ENCODE measurements around the gene ETNPPL. TPM values are rescaled to one million over a fixed set of nuclear protein-coding genes. Genes with fewer than 3 reads are reported as not detected.

Gene ETNPPL
- total RNA-seq = 10 to 100 TPM in 1 of 8 experiments, 1 to 10 TPM in 1, under 1 TPM in 3, not detected in 3; 0.16 to 53.0 (median 0.62) TPM

DNA sequence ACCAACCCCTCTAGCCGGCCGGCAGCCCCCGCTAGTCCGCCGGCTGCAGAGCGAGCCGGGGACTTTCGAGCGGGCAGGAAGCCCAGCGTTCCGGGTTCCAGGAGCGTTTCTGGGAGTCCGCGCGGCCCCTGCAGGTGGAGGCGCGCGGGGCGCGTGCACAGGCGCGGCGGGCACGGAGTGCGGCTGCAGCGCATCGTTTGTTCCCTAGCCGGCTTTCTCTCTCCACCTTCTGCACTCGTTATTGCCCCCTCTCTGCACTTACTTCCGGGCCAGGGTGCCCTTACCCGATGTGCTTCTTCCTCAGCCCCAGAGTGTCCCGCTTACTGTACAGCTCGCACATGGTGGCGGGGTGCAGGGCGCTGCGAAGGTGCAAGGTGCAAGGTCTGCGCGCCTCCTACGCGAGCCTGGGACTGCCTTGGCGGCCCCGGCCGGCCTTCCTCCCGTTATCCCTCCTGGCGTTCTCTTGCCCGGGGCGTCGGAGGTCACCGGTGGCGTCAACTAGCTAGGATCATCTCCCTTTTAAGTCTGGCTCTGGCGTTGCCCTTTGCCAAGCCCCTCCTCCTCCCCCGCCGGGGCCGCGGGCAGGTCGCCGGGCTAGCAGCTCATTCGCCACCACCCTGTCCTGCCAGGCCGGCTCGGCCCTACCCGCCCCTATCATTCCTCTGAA, at the start of gene ETNPPL:
Gene ETNPPL, minus strand, starts transcription at position 495 of the 667 bp plus-strand sequence. Its CDS starts 155 bp downstream, at position 340.
- WGBS, 10 experiments = 0 to 40% (median 4%) methylated on average over 2 to 13 of the region's 61 CpGs; no CpG with 5 or more reads in 3 of the 10 experiments
- ATAC-seq (replicated peaks in 6 of 8) = peak; percentile 83 to 92 (median 88)
- Histone ChIP-seq H3K4me1 (replicated peaks in 1 of 2) (no peaks in the 10 kb centered on the region), H3K4me3 (peak within 1 kb of the TSS; percentile 37 to 48 (median 39)), H3K27ac (no peak within 1 kb of the TSS)
- in situ Hi-C loops (cut with MboI; ENCODE audit: low pct_unique_long_range_greater_than_20kb in 2 of 9, low sequenced_read_pairs in 9 of 9, unreplicated experiment in 9 of 9) = no loop called here

DNA sequence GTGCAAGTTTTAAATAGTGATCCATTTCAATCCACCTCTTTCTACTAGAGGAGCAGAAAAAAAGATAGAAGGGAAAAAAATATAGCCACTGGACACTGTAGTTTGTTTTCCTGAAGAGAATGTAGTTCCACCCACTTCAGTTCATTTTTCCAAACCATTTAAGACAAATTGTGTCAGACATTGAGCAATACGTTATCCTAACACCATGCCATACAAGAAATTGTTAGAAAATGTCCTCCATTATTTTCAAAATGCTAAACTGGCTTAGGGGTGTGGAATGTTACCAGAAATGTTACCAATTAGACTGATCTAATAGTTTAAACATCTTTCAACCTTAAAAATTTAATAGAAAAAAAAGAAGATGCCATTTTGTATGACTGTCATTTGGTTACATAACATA, 48.6 kb upstream of the ETNPPL start:
- in situ Hi-C loops (cut with MboI; ENCODE audit: low pct_unique_long_range_greater_than_20kb in 2 of 9, low sequenced_read_pairs in 9 of 9, unreplicated experiment in 9 of 9) = no loop called here
- no peak overlapping the region for H3K4me3 ChIP-seq
- no peak for ATAC-seq (replicated peaks in 6 of 8)
- WGBS, 10 experiments = 50 to 100% (median 89%) methylated on average over 1 of the region's 1 CpG; no CpG with 5 or more reads in 1 of the 10 experiments
- H3K27ac ChIP-seq = no peak overlapping the region
- no peaks in the 10 kb centered on the region for H3K4me1 ChIP-seq (replicated peaks in 1 of 2)

DNA sequence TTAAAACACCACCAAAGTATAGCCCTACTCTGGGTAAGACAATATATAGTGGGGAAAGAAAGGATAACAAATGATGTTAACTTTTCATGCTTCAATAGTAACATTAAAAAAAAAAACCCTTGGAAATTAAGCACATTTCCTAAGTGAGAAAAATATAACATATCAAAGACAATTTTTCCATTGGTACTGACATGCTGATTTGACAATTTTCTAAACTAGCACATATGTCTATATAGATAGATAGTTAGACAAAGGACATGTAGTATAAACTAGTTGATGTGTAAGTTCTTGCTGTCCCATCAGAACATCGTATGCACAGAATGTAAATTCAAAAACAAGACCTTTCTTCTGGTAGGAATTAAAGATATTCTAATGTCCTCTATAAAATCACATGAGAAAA, 47.2 kb upstream of the ETNPPL start:
- no peak overlapping the region for H3K4me3 ChIP-seq
- 80 to 100% (median 95%) methylated on average over 1 of the region's 1 CpG; no CpG with 5 or more reads in 2 of the 10 experiments for WGBS, 10 experiments
- H3K4me1 ChIP-seq (replicated peaks in 1 of 2) = no peaks in the 10 kb centered on the region
- ATAC-seq (replicated peaks in 6 of 8) = no peak
- no peak overlapping the region for H3K27ac ChIP-seq
- in situ Hi-C loops (cut with MboI; ENCODE audit: low pct_unique_long_range_greater_than_20kb in 2 of 9, low sequenced_read_pairs in 9 of 9, unreplicated experiment in 9 of 9) = no loop called here

- ATAC-seq (replicated peaks in 6 of 8) = peak in 2 of 8 experiments; percentile 23 to 30
- in situ Hi-C loops (cut with MboI; ENCODE audit: low pct_unique_long_range_greater_than_20kb in 2 of 9, low sequenced_read_pairs in 9 of 9, unreplicated experiment in 9 of 9) = no loop called here
- no peaks in the 10 kb centered on the region for H3K4me1 ChIP-seq (replicated peaks in 1 of 2)
- 0 to 100% (median 70%) methylated on average over 1 to 5 of the region's 5 CpGs; no CpG with 5 or more reads in 2 of the 10 experiments for WGBS, 10 experiments
- H3K4me3 ChIP-seq = no peak overlapping the region
- H3K27ac ChIP-seq = no peak overlapping the region
These were observed 41.9 kb upstream of the ETNPPL start for GRCh38 chr4:108804648-108805273.

- H3K27ac ChIP-seq = no peak overlapping the region
- H3K4me1 ChIP-seq (replicated peaks in 1 of 2) = no peaks in the 10 kb centered on the region
- in situ Hi-C loops (cut with MboI; ENCODE audit: low pct_unique_long_range_greater_than_20kb in 2 of 9, low sequenced_read_pairs in 9 of 9, unreplicated experiment in 9 of 9) = no loop called here
- ATAC-seq (replicated peaks in 6 of 8) = no peak
- no peak overlapping the region for H3K4me3 ChIP-seq
- WGBS, 10 experiments = 39 to 100% (median 93%) methylated on average over 2 to 5 of the region's 5 CpGs; no CpG with 5 or more reads in 3 of the 10 experiments
These were observed 36.5 kb upstream of the ETNPPL start for GRCh38 chr4:108799306-108799705.

DNA sequence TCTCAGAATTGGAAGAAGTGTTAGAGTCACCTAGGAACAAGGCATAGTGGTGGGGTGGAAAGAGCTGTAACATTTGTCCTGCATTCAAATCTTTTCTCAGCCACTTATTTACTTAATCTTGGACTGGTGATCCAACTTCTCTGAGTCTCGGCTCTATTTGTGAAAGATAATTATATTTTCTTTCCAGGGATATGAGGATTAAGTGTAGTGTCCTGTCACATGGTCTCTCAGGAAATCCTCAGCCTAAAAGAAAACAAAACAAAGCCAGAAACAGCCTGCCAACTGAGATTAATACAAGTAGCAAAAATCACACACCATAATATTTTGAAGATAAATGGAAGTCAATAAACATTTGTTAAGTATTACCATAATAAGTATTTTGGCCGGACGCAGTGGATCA, 33.3 kb upstream of the ETNPPL start:
- no peak for ATAC-seq (replicated peaks in 6 of 8)

GRCh38 chr4:108795733-108796132, 32.9 kb upstream of the ETNPPL start:
- no peaks in the 10 kb centered on the region for H3K4me1 ChIP-seq (replicated peaks in 1 of 2)
- H3K4me3 ChIP-seq = no peak overlapping the region
- no peak for ATAC-seq (replicated peaks in 6 of 8)
- in situ Hi-C loops (cut with MboI; ENCODE audit: low pct_unique_long_range_greater_than_20kb in 2 of 9, low sequenced_read_pairs in 9 of 9, unreplicated experiment in 9 of 9) = no loop called here
- no peak overlapping the region for H3K27ac ChIP-seq

More for the DNA sequence above, 33.3 kb upstream of the ETNPPL start:
- 22 to 100% (median 75%) methylated on average over 1 to 3 of the region's 3 CpGs; no CpG with 5 or more reads in 1 of the 10 experiments for WGBS, 10 experiments
- H3K27ac ChIP-seq = no peak overlapping the region
- in situ Hi-C loops (cut with MboI; ENCODE audit: low pct_unique_long_range_greater_than_20kb in 2 of 9, low sequenced_read_pairs in 9 of 9, unreplicated experiment in 9 of 9) = no loop called here
- no peaks in the 10 kb centered on the region for H3K4me1 ChIP-seq (replicated peaks in 1 of 2)
- no peak overlapping the region for H3K4me3 ChIP-seq

DNA sequence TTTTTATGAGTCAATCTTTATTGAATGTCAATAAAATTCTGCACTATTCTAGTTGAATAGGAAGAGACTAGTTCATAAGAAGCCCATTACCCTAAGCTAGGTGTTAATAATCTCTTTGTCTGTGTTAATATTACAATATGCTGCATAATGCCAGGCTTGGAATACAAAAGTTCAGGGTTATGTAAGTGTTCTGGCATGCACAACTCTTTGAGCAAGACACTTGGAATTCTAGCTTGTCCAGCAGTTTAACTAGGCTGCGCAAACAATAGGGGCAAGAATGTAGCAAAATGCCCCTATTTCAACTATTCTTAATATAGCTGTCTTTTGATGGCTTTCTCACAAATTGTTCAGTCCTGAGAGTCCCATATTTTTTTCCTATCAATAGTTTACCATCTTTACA, 31.3 kb upstream of the ETNPPL start:
- 17 to 100% (median 90%) methylated on average over 1 of the region's 1 CpG; no CpG with 5 or more reads in 7 of the 10 experiments for WGBS, 10 experiments
- no peak overlapping the region for H3K27ac ChIP-seq
- H3K4me3 ChIP-seq = no peak overlapping the region
- in situ Hi-C loops (cut with MboI; ENCODE audit: low pct_unique_long_range_greater_than_20kb in 2 of 9, low sequenced_read_pairs in 9 of 9, unreplicated experiment in 9 of 9) = no loop called here
- no peaks in the 10 kb centered on the region for H3K4me1 ChIP-seq (replicated peaks in 1 of 2)
- ATAC-seq (replicated peaks in 6 of 8) = peak in 1 of 8 experiments; percentile 51

DNA sequence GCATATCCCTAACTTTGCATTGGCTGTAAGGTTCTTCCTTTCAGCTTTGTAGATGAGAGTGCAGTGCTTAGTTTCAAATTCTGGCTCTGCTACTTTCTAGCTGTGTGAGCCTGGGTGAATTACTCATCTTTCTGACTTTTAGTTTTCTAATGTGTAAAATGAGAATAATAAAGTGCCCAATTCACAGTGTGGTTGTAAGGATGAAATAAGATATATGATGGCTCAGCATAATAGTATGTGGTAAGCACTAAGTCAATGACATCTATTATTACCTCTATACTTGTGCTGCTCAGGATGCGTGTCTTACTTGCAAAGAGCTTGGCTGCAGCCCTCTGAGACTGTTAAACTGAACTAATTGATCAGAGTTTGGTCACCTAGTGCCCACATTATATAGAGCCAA, 30.6 kb upstream of the ETNPPL start:
- no peak for ATAC-seq (replicated peaks in 6 of 8)
- no peak overlapping the region for H3K27ac ChIP-seq
- H3K4me3 ChIP-seq = no peak overlapping the region
- 71 to 100% (median 94%) methylated on average over 1 of the region's 1 CpG; no CpG with 5 or more reads in 2 of the 10 experiments for WGBS, 10 experiments
- in situ Hi-C loops (cut with MboI; ENCODE audit: low pct_unique_long_range_greater_than_20kb in 2 of 9, low sequenced_read_pairs in 9 of 9, unreplicated experiment in 9 of 9) = no loop called here
- no peaks in the 10 kb centered on the region for H3K4me1 ChIP-seq (replicated peaks in 1 of 2)

DNA sequence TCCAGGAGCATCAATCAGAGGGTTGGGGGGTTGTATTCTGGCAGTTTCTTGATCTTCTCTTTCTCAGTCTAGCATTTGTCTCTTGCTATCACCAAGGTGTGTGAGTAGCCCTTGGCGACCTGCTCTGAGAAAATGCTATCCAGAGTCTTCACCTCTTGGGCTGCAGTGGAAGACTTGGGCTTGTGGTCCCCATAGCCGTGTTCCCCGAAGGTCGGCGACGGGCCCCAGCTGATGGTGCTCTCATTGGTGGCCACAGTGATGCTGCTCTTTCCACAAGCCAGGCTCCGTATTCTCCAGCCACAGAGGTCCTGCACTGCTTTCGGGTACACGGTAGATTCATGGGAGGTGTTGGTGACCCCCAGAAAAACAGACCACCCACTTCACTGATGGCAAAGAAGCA, 25.9 kb upstream of the ETNPPL start:
- Histone ChIP-seq H3K4me1 (replicated peaks in 1 of 2) (no peaks in the 10 kb centered on the region), H3K4me3 (no peak overlapping the region), H3K27ac (no peak overlapping the region)
- 83 to 92% (median 88%) methylated on average over 1 to 8 of the region's 9 CpGs; no CpG with 5 or more reads in 6 of the 10 experiments for WGBS, 10 experiments
- in situ Hi-C loops (cut with MboI; ENCODE audit: low pct_unique_long_range_greater_than_20kb in 2 of 9, low sequenced_read_pairs in 9 of 9, unreplicated experiment in 9 of 9) = no loop called here
- ATAC-seq (replicated peaks in 6 of 8) = no peak

DNA sequence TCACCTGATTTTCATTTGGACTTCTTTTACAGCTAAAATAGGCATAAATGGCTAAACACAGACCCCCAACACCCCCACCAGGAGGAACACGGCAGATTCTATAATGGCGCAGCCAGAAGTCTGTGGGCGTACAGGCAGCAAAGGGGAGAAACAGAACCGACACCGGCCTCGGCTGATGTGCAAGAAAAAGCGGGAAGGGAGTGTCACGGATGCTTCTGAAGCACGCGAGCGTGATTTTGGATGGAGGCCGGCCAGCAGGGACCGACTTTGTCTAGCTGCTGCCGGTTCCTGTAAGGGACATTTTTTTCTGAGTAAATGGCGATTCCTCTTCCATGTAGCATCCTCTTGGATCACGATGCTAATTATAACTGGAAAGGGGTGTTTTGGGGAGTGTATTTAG, 24.9 kb upstream of the ETNPPL start:
- in situ Hi-C loops (cut with MboI; ENCODE audit: low pct_unique_long_range_greater_than_20kb in 2 of 9, low sequenced_read_pairs in 9 of 9, unreplicated experiment in 9 of 9) = no loop called here
- no peak for ATAC-seq (replicated peaks in 6 of 8)
- Histone ChIP-seq H3K4me1 (replicated peaks in 1 of 2) (no peaks in the 10 kb centered on the region), H3K4me3 (no peak overlapping the region), H3K27ac (no peak overlapping the region)
- WGBS, 10 experiments = 82 to 100% (median 96%) methylated on average over 2 to 15 of the region's 16 CpGs; no CpG with 5 or more reads in 1 of the 10 experiments

- H3K4me1 ChIP-seq (replicated peaks in 1 of 2) = no peaks in the 10 kb centered on the region
- in situ Hi-C loops (cut with MboI; ENCODE audit: low pct_unique_long_range_greater_than_20kb in 2 of 9, low sequenced_read_pairs in 9 of 9, unreplicated experiment in 9 of 9) = no loop called here
- H3K4me3 ChIP-seq = no peak overlapping the region
- no peak for ATAC-seq (replicated peaks in 6 of 8)
- no peak overlapping the region for H3K27ac ChIP-seq
- WGBS, 10 experiments = 40 to 100% (median 90%) methylated on average over 1 to 10 of the region's 14 CpGs; no CpG with 5 or more reads in 2 of the 10 experiments
These were observed 24.3 kb upstream of the ETNPPL start for GRCh38 chr4:108787106-108787505.

DNA sequence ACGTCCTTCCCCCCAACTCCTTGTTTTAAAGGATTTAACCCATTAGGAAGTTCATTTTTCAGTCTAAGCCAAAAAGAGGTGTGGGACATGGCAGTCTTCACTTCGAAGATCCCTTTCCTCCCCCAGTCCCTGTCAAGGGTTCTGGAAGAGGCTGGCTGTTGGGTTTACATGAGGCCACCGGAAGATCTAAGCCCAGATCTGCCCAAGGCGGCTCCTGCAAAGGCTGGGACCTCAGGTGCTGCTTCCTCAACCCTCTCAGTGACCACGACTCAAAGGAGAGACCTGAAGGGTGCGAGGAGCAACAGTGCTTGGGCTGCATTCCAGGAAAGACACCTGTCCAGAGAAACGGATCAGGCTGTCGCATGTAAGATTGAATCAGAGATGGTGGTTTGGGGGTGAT, 23.5 kb upstream of the ETNPPL start:
- ATAC-seq (replicated peaks in 6 of 8) = no peak
- Histone ChIP-seq H3K27ac (no peak overlapping the region), H3K4me3 (no peak overlapping the region), H3K4me1 (replicated peaks in 1 of 2) (no peaks in the 10 kb centered on the region)
- in situ Hi-C loops (cut with MboI; ENCODE audit: low pct_unique_long_range_greater_than_20kb in 2 of 9, low sequenced_read_pairs in 9 of 9, unreplicated experiment in 9 of 9) = no loop called here
- 47 to 100% (median 89%) methylated on average over 1 to 5 of the region's 8 CpGs; no CpG with 5 or more reads in 3 of the 10 experiments for WGBS, 10 experiments

All from motor neuron (in vitro differentiated cells).